ENCODE measurements around the gene FBXL7.

The FBXL7 gene

DNA sequence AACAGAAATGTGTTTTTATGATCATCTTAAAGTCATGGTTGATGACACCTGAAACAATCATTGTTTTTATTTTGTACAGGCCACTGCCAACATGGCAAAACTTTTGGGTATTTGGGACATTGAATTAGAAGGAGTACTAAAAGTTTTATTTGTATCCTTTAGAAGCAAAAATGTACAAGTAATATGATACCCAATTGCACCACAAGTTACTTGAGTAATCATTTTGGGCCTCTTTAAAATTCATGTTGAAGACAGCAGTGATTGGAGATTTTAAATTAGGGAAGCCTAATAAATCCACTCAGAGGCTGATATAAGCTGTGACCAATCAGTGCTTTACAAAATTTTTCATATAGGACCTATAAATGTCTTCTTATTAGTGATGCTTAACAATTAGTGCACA, 466.7 kb downstream of the FBXL7 start:
- DNase-seq: no peak

DNA sequence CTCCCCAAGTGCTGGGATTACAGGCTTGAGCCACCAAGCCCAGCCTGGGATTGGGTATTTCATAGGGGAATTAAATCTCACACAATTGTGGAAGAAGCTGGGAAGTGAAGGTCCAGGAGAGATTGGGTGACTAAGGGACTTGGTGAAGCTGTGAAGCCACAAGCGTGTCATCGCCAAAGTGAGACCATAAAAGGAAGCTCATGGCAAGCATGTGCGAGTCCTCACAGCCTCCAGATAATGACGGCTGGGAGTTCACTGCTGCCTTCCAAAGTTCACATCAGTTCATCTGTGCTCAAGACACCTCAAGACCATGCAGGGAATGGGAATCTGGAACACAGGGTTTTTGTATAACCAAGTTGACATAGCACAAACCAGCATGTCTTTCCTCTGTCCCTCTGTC, 469.0 kb downstream of the FBXL7 start:
- DNase-seq: no peak

DNA sequence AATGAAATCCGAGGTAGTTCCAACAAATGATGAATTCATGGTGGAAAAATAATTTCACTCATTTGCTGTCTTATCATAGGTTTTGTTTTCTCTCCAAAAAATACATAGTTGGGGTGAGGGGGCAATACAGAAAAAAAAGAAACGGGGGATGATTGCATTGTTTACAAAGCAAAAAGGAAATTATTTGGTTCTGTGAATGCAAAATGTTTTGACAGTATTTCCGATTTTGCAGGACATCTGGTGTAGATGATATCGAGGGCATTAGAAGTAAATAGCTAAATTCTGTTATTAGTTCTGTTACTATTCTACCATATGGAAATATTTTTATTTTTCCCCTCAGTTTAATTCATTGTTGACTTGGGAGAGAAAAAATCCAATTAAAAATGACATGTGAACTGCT, 477.9 kb downstream of the FBXL7 start:
- DNase-seq: no peak

DNA sequence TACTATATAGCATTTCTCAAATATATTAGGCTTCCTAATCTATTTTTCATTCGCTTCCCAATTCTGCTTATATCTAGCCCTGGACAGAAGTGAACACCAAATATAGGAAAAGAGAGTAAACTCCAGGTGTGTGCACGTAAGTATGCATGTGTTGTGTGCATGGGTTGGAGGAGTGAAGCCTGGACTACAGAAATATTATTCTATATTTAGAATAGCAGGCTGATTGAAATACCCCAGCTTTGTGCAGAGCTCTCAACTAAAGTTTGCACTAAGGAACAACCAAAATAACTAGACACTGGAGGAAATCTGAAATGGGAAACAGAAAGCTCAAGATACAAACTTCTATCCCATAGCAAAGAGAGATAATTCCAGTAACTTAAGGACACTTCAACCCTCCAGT, 480.9 kb downstream of the FBXL7 start:
- DNase-seq: no peak

DNA sequence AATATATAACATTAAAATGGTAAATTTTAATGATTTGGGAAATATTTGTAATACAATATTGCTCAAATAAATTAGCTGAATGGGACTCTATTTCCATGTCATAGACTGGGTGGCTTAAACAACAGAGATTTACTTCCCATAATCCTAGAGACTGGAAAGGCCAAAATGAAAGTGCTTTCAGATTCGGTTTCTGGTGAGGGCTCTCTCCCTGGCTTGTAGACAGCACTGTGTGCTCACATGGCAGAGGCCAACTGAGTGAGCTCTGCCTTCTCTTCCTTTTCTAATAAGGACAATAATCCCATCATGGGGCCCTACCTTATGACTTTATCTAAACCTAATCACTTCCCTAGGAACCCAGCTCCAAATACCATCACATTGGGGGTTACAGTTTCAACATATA, 483.4 kb downstream of the FBXL7 start:
- DNase-seq: no peak
